ENCODE data around the gene TERF2IP. TPM values are rescaled to one million over a fixed set of nuclear protein-coding genes. Genes with fewer than 3 reads are reported as not detected.

Gene TERF2IP
- total RNA-seq, 1 experiment from 2014 or later: 48.5 TPM

GRCh38 chr16:75620326-75621169, 27.0 kb upstream of the TERF2IP start:
- TF ChIP-seq EZH2 (IDR thresholded peaks at IDR 0.05; ENCODE audit: borderline replicate concordance, low read depth, low read length, poor library complexity, severe bottlenecking) (no peak), CTCF (conservative IDR thresholded peaks at IDR 0.05; ENCODE audit: low read depth, low read length) (no peak)
- no TSS peak for BruUV-seq (replicated peaks)
- H3K36me3 ChIP-seq (ENCODE audit: insufficient read depth, low read length, poor library complexity, severe bottlenecking): peaks cover 24% of the 10 kb centered on the region
- intact Hi-C loops (cut with micrococcal nuclease; ENCODE audit: unreplicated experiment): loop anchor here (1.0 to 5.0 kb wide), 2 partner anchors 142 to 149 kb away; no protein-coding TSS in a partner anchor
- H3K27ac ChIP-seq (ENCODE audit: low read depth, low read length, poor library complexity, severe bottlenecking): no peak overlapping the region
- no peaks in the 10 kb centered on the region for H3K27me3 ChIP-seq (replicated peaks; ENCODE audit: insufficient read depth, low read depth, low read length, poor library complexity)
- ChIA-PET CTCF (interaction anchor here (1.1 kb wide), 1 partner anchor 149 kb away, joined by 4 read pairs; no protein-coding TSS in a partner anchor), POLR2A (ENCODE audit: low non-redundant PET) (interaction anchor here (0.7 to 1.0 kb wide), 2 partner anchors 44 to 211 kb away, joined by 3 to 6 read pairs; no protein-coding TSS in a partner anchor)
- no peaks in the 10 kb centered on the region for H3K9me3 ChIP-seq (ENCODE audit: low read depth, low read length, poor library complexity, severe bottlenecking)
- H3K4me1 ChIP-seq (ENCODE audit: insufficient read depth, low read length, poor library complexity, severe bottlenecking): peaks cover 16% of the 10 kb centered on the region
- H3K4me3 ChIP-seq (ENCODE audit: low read depth, low read length, poor library complexity, severe bottlenecking): no peak overlapping the region
- DNase-seq (ENCODE audit: low spot score): no peak

- Histone ChIP-seq H3K27me3 (replicated peaks; ENCODE audit: insufficient read depth, low read depth, low read length, poor library complexity) (no peaks in the 10 kb centered on the region), H3K4me3 (ENCODE audit: low read depth, low read length, poor library complexity, severe bottlenecking) (peak overlapping the region; percentile 70), H3K4me1 (ENCODE audit: insufficient read depth, low read length, poor library complexity, severe bottlenecking) (peaks cover 16% of the 10 kb centered on the region), H3K9me3 (ENCODE audit: low read depth, low read length, poor library complexity, severe bottlenecking) (no peaks in the 10 kb centered on the region), H3K27ac (ENCODE audit: low read depth, low read length, poor library complexity, severe bottlenecking) (no peak overlapping the region), H3K36me3 (ENCODE audit: insufficient read depth, low read length, poor library complexity, severe bottlenecking) (peaks cover 24% of the 10 kb centered on the region)
- POLR2A ChIA-PET (ENCODE audit: low non-redundant PET): interaction anchor here (1.0 kb wide), 1 partner anchor 211 kb away, joined by 6 read pairs; no protein-coding TSS in a partner anchor
- CTCF ChIA-PET: interaction anchor here (0.5 to 1.1 kb wide), 2 partner anchors 104 to 150 kb away, joined by 3 to 4 read pairs; no protein-coding TSS in a partner anchor
- BruUV-seq (replicated peaks): no TSS peak
- peak; percentile 67 for TF ChIP-seq CTCF (conservative IDR thresholded peaks at IDR 0.05; ENCODE audit: low read depth, low read length)
- TF ChIP-seq EZH2 (IDR thresholded peaks at IDR 0.05; ENCODE audit: borderline replicate concordance, low read depth, low read length, poor library complexity, severe bottlenecking): no peak
- DNase-seq (ENCODE audit: low spot score): peak; percentile 57
- intact Hi-C loops (cut with micrococcal nuclease; ENCODE audit: unreplicated experiment): loop anchor here (1.0 to 5.0 kb wide), 2 partner anchors 141 to 150 kb away; no protein-coding TSS in a partner anchor
Observed at GRCh38 chr16:75621170-75621477, 26.4 kb upstream of the TERF2IP start.

- Histone ChIP-seq H3K27me3 (replicated peaks; ENCODE audit: insufficient read depth, low read depth, low read length, poor library complexity) (no peaks in the 10 kb centered on the region), H3K36me3 (ENCODE audit: insufficient read depth, low read length, poor library complexity, severe bottlenecking) (peaks cover 31% of the 10 kb centered on the region), H3K27ac (ENCODE audit: low read depth, low read length, poor library complexity, severe bottlenecking) (peak within 1 kb of the TSS; percentile 91), H3K9me3 (ENCODE audit: low read depth, low read length, poor library complexity, severe bottlenecking) (no peaks in the 10 kb centered on the region), H3K4me1 (ENCODE audit: insufficient read depth, low read length, poor library complexity, severe bottlenecking) (peaks cover 16% of the 10 kb centered on the region), H3K4me3 (ENCODE audit: low read depth, low read length, poor library complexity, severe bottlenecking) (peak within 1 kb of the TSS; percentile 70)
- intact Hi-C loops (cut with micrococcal nuclease; ENCODE audit: unreplicated experiment): loop anchor here (2.0 to 5.0 kb wide), 2 partner anchors 139 to 158 kb away; partner anchors contain the start of gene TMEM170A
- TSS peak; percentile 83 for BruUV-seq (replicated peaks)
- no peak for TF ChIP-seq EZH2 (IDR thresholded peaks at IDR 0.05; ENCODE audit: borderline replicate concordance, low read depth, low read length, poor library complexity, severe bottlenecking)
- TF ChIP-seq CTCF (conservative IDR thresholded peaks at IDR 0.05; ENCODE audit: low read depth, low read length): no peak
- POLR2A ChIA-PET (ENCODE audit: low non-redundant PET): interaction anchor here (0.6 kb wide), 1 partner anchor 80 kb away, joined by 3 read pairs; no protein-coding TSS in a partner anchor
- CTCF ChIA-PET: interaction anchor here (0.5 to 0.6 kb wide), 2 partner anchors 86 to 424 kb away, joined by 3 to 8 read pairs; no protein-coding TSS in a partner anchor
- DNase-seq (ENCODE audit: low spot score): peak; percentile 99
Observed at GRCh38 chr16:75622761-75623605, 24.6 kb upstream of the TERF2IP start, which contains the start of gene ADAT1. TSS of gene ADAT1 (minus strand) at chr16:75623281. CDS start at chr16:75620799, 2,482 bp downstream.

Data from A673 (cell line).